Dedifferentiated amniotic fluid mesenchymal stem cell (primary cell): Measurements from ENCODE around the gene RAB8B.

Experiments used
- DNase-seq: peaks from one replicate; pipeline ENCODE4 v3.0.0-alpha.2; 2016; ENCODE audit errors: extremely low spot score

RAB8B gene

GRCh38 chr15:63185206-63185605 is 4.2 kb upstream of the RAB8B start:
- DNase-seq, result no peak

- peak; percentile 59 for DNase-seq
Measured at GRCh38 chr15:63186065-63186464, 3.3 kb upstream of the RAB8B start.

- DNase-seq, result no peak
Measured at GRCh38 chr15:63187589-63188226, 1.7 kb upstream of the RAB8B start.

- no peak for DNase-seq
Measured at GRCh38 chr15:63188247-63188925, 1.0 kb upstream of the RAB8B start.

GRCh38 chr15:63189941-63190768 is 749 bp downstream of the RAB8B start:
- DNase-seq, result no peak

GRCh38 chr15:63190769-63191649 is 1.6 kb downstream of the RAB8B start:
- no peak for DNase-seq

GRCh38 chr15:63191895-63192618 is 2.7 kb downstream of the RAB8B start:
- DNase-seq, result no peak

GRCh38 chr15:63192619-63193206 is 3.3 kb downstream of the RAB8B start:
- DNase-seq, result no peak

- DNase-seq, result no peak
Measured at GRCh38 chr15:63194302-63194701, 4.9 kb downstream of the RAB8B start.

- DNase-seq, result no peak
Measured at GRCh38 chr15:63194880-63195568, 5.6 kb downstream of the RAB8B start.

- no peak for DNase-seq
Measured at GRCh38 chr15:63195569-63196015, 6.2 kb downstream of the RAB8B start.

GRCh38 chr15:63196842-63197241 is 7.4 kb downstream of the RAB8B start:
- no peak for DNase-seq

GRCh38 chr15:63197626-63198025 is 8.2 kb downstream of the RAB8B start:
- DNase-seq, result no peak

- DNase-seq, result no peak
Measured at GRCh38 chr15:63198371-63199250, 9.2 kb downstream of the RAB8B start.

GRCh38 chr15:63200464-63201249 is 11.3 kb downstream of the RAB8B start:
- DNase-seq, result no peak

- DNase-seq, result no peak
Measured at GRCh38 chr15:63202861-63203260, 13.5 kb downstream of the RAB8B start.

GRCh38 chr15:63203451-63204090 is 14.2 kb downstream of the RAB8B start:
- no peak for DNase-seq

- no peak for DNase-seq
Measured at GRCh38 chr15:63206079-63206478, 16.7 kb downstream of the RAB8B start.
